Heart left ventricle (tissue), 16 donors: ENCODE data around the gene PBX3. TPM values are rescaled to one million over a fixed set of nuclear protein-coding genes. Genes with fewer than 3 reads are reported as not detected.

ENCODE experiments used
- ATAC-seq, 4 donors: fragments of 200-7000 bp; cut with Tn5 transposase; one replicate each; pipeline ENCODE4 v1.9.1; 2020 to 2022; ENCODE audit warnings: moderate library complexity in 4 of 4, mild to moderate bottlenecking in 3 of 4, moderate number of reproducible peaks in 1 of 4
- DNase-seq, 5 donors: peaks; one replicate each; pipeline ENCODE4 v3.0.0-alpha.2; 2020
- H3K27ac ChIP-seq, 12 donors: fragments of 200-600 bp; sonication (generic) in 4 of 12; one replicate each; pipeline versions ENCODE4 v1.5.0 to v1.8.0; 2016 to 2022; ENCODE audit warnings: mild to moderate bottlenecking in 2 of 12
- H3K27me3 ChIP-seq, 9 donors: fragments of 200-600 bp; sonication (generic) in 2 of 9; one replicate each; pipeline versions ENCODE4 v1.5.1 to v1.8.0; 2016 to 2022; ENCODE audit warnings: mild to moderate bottlenecking in 3 of 9
- H3K36me3 ChIP-seq, 9 donors: fragments of 200-600 bp; sonication (generic) in 2 of 9; one replicate each; pipeline versions ENCODE4 v1.5.0 to v1.8.0; 2018 to 2022; ENCODE audit warnings: mild to moderate bottlenecking in 2 of 9
- H3K4me1 ChIP-seq, 12 donors: fragments of 200-600 bp; sonication (generic) in 4 of 12; one replicate each; pipeline versions ENCODE4 v1.5.0 to v1.8.0; 2016 to 2022; ENCODE audit warnings: mild to moderate bottlenecking in 3 of 12
- H3K4me3 ChIP-seq, 12 donors: fragments of 200-600 bp; sonication (generic) in 4 of 12; one replicate each; pipeline versions ENCODE4 v1.5.0 to v1.8.0; 2017 to 2022; ENCODE audit warnings: mild to moderate bottlenecking in 9 of 12, moderate library complexity in 4 of 12
- H3K9me3 ChIP-seq, 12 donors: fragments of 200-600 bp; sonication (generic) in 4 of 12; one replicate each; pipeline versions ENCODE4 v1.5.0 to v1.8.0; 2016 to 2022; ENCODE audit warnings: mild to moderate bottlenecking in 1 of 12
- POLR2A ChIP-seq, 2 donors: fragments of 450-650 bp; IDR thresholded peaks; one replicate each; pipeline ENCODE4 v1.6.1; 2017; ENCODE audit warnings: antibody characterized with exemption in 2 of 2, mild to moderate bottlenecking in 2 of 2, moderate library complexity in 2 of 2
- WGBS, 4 donors: extraction: QIAGEN DNeasy Blood & Tissue Kit in 2 of 4; methylation state at CpG; one replicate each; pipeline versions ENCODE4 v1.1.5 to v1.1.7; 2013 to 2018; 5-methylcytosine and 5-hydroxymethylcytosine counted together
- intact Hi-C, 10 donors: fragments of 100-400 bp; cut with DNase I; formaldehyde crosslinking; loops; one replicate each; pipeline versions ENCODE4 v1.11.1 to v1.14.2; 2022
- polyA plus RNA-seq, 2 donors: library from polyadenylated mRNA; stranded (reverse); fragments of 200-250 nt; gene quantifications; one replicate each; pipeline ENCODE4 v1.2.3, GENCODE V29; 2013
- total RNA-seq, 9 donors: library from RNA; depleted of rRNA in 2 of 9; stranded (reverse); fragments of >200 nt in 2 of 9; fragmentation: NEBNext Ultra II Directional in 3 of 9; extraction: Animal tissue kit (Norgen Biotek cat#: 25700) in 3 of 9; gene quantifications; one replicate each; pipeline versions ENCODE4 v1.1.0 to v1.2.4, GENCODE V29; 2016 to 2023
- TF ChIP-seq, protein P1 (sequence below), 12 donors: fragments of 200-600 bp; sonication (generic) in 4 of 12; IDR thresholded peaks; one replicate each; pipeline versions ENCODE4 v1.5.0 to v1.8.0; 2018 to 2022; ENCODE audit warnings: antibody characterized with exemption in 12 of 12, mild to moderate bottlenecking in 5 of 12
- donor health status: ischemic (EF 13 %, LVEDD 7.1; RV severe dilation, severe dysfunction).
- donor health status: healthy with polysubstance abuse.
- donor health status: DM: no; HTN: yes; CAD: no.
- donor health status: DM: no; HTN: no; CAD: no.
- donor health status: ischemic (EF 25% LVEDD 6.9; RV normal size, moderate dysfunction).
- donor health status: ischemic (EF 25% LVEDD 5.7; RV mildly dilated, moderate dysfunction).
- donor health status: healthy.
- donor health status: DM: yes; HTN: yes; CAD: no.
- donor health status: ischemic (EF 35%, LVEDD 5.7; RV mildly dilated, moderate dysfunction).
- donor health status: nonischemic (EF 11% LVEDD 7.7; RV severe dilation, severe dysfunction).
- donor health status: DM: yes; HTN: yes; CAD: no.
- donor health status: PGD.
- donor health status: ischemic (EF 29% LVEDD 5.4; RV normal size, mild dysfunction).
- donor health status: nonischemic (EF 23%, LVEDD 6.1; RV moderate dilation, normal function).

Gene PBX3
- total and polyA plus RNA-seq, 11 donors: 14.8 to 76.1 (median 53.4) TPM

DNA sequence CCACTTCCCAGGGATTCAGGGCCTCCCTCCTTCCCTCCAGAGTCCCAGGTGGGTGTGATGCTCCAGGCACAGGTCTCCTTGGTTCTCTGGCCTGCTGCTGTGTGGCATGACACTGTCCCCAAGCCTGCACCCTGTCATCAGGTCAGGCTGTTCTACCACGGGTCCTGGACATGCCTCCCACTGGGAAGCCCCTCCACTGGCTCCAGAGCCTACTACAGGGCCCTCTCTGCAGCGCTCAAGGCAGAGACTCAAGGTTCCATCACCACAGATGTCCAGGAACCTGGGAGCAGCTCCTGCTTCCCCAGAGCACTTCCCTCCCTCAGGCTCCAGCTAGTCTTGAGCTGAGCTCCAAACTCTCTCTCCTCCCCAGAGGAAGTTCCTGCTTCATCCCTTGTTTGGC is 237.3 kb downstream of the PBX3 start:
- intact Hi-C loops: no loop called here
- DNase-seq (no peak), ATAC-seq (no peak)
- TF ChIP-seq, protein P1, sequence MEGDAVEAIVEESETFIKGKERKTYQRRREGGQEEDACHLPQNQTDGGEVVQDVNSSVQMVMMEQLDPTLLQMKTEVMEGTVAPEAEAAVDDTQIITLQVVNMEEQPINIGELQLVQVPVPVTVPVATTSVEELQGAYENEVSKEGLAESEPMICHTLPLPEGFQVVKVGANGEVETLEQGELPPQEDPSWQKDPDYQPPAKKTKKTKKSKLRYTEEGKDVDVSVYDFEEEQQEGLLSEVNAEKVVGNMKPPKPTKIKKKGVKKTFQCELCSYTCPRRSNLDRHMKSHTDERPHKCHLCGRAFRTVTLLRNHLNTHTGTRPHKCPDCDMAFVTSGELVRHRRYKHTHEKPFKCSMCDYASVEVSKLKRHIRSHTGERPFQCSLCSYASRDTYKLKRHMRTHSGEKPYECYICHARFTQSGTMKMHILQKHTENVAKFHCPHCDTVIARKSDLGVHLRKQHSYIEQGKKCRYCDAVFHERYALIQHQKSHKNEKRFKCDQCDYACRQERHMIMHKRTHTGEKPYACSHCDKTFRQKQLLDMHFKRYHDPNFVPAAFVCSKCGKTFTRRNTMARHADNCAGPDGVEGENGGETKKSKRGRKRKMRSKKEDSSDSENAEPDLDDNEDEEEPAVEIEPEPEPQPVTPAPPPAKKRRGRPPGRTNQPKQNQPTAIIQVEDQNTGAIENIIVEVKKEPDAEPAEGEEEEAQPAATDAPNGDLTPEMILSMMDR (IDR thresholded peaks at IDR 0.05): no peak
- TF ChIP-seq POLR2A (IDR thresholded peaks at IDR 0.05): no peak
- H3K9me3 ChIP-seq: peaks cover 0 to 14% (median 3%) of the 10 kb centered on the region in 12 donors
- H3K27me3 ChIP-seq: no peaks in the 10 kb centered on the region
- WGBS, 4 donors: 60 to 89% (median 83%) methylated on average over 1 to 2 of the region's 2 CpGs
- H3K27ac ChIP-seq: no peak overlapping the region
- H3K4me3 ChIP-seq: no peak overlapping the region
- no peaks in the 10 kb centered on the region for H3K36me3 ChIP-seq
- no peaks in the 10 kb centered on the region for H3K4me1 ChIP-seq

DNA sequence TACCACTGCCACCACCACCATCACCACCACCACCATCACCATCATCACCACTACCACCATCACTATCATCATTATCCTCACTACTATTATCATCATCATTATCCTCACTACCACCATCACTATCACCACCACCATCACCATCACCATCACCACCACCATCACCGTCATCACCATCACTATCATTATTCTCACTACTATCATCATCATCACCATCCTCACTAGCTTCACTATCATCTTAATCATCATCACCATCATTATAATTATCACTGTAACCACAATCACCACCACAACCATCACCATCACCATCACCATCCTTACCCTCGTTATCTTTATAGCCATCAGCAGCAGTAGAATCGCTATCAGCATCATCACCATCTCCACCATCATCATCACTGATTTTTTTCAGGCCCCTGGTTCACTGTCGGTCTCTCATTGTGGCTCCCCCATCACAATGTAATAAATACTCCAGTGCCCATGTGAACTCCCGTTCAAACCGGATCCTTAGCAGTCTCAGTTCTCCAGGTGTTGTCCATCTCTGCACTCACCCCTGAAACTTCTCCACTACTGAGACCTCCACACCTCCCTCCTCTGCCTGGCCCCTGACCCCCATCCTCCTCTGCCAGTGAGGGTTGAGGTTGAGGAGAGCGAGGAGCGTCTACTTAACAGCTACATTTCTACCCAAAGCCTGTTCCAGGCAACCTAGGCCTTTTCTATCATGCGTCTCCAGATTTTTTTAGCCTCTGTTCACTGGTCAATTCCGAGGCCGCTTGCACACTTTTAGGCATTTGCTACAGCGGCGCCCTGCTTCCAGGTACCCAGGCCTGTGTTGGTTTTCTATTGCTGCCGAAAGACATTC is 238.2 kb downstream of the PBX3 start:
- Histone ChIP-seq H3K27me3 (no peaks in the 10 kb centered on the region), H3K27ac (no peak overlapping the region), H3K36me3 (no peaks in the 10 kb centered on the region), H3K4me3 (no peak overlapping the region), H3K9me3 (peaks cover 0 to 5% (median 0%) of the 10 kb centered on the region in 12 donors), H3K4me1 (no peaks in the 10 kb centered on the region)
- ATAC-seq: no peak
- TF ChIP-seq POLR2A (IDR thresholded peaks at IDR 0.05): no peak
- TF ChIP-seq, protein P1 (IDR thresholded peaks at IDR 0.05): no peak
- 84 to 92% (median 88%) methylated on average over 14 of the region's 14 CpGs for WGBS, 4 donors
- intact Hi-C loops: loop anchor here in 1 of 10 donors (5.0 kb wide), 1 partner anchor 48 kb away; no protein-coding TSS in a partner anchor
- no peak for DNase-seq

DNA sequence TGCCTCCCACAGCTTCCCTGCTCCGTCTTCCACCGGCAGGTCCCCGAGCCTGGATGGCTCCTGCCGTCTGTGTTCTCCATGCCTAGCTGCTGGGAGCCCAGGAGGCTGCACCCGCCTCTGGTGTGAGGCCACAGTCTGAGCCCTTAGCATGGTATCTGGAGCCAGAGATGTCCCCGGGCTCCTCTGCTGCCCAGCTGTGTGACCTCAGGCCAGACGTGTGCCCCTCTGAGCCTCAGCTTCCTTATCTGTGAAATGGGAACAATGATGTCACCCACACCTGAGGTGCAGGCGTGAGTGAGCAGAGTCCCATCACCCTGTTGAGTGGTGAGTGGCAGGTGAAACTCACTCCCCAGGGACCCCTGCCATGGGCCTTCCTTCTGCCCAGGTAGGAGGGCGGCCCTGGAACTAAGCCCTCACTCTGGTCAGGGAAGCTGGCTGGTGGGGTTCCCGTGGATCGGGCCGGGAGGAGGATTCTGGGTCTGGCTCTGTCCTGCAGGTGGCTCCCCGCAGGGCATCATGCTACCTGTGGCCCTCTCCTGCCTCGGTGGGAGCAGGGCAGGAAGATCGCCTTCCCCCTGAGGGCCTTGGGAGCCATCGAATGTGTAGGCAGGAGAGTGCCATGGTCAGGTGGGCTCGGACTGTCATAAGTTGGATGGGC is 239.0 kb downstream of the PBX3 start:
- no peaks in the 10 kb centered on the region for H3K27me3 ChIP-seq
- no peaks in the 10 kb centered on the region for H3K9me3 ChIP-seq
- 79 to 86% (median 84%) methylated on average over 15 to 17 of the region's 17 CpGs for WGBS, 4 donors
- no peak for TF ChIP-seq POLR2A (IDR thresholded peaks at IDR 0.05)
- TF ChIP-seq, protein P1 (IDR thresholded peaks at IDR 0.05): no peak
- no peak overlapping the region for H3K4me3 ChIP-seq
- DNase-seq (peak in 1 of 5 donors; percentile 54), ATAC-seq (no peak)
- no peaks in the 10 kb centered on the region for H3K4me1 ChIP-seq
- no peak overlapping the region for H3K27ac ChIP-seq
- intact Hi-C loops: loop anchor here in 1 of 10 donors (5.0 kb wide), 1 partner anchor 49 kb away; no protein-coding TSS in a partner anchor
- H3K36me3 ChIP-seq: no peaks in the 10 kb centered on the region

DNA sequence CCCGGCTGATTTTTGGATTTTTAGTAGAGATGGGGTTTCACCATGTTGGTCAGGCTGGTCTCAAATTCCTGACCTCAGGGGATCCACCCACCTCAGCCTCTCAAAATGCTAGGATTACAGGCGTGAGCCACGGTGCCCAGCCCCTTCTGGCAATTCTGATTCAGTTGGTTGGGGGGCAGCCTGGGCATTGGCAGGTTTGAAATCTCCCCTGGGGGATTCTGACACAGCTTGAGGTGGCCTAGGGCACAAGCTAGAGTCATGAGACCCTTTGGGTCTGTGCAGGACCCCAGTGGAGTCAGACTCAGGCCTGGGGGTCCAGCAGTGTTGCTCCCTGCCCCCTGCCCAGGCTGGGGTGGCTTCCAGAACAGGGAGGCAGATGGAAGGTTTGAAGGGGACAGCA is 239.8 kb downstream of the PBX3 start:
- ATAC-seq (no peak), DNase-seq (no peak)
- no peaks in the 10 kb centered on the region for H3K9me3 ChIP-seq
- no peaks in the 10 kb centered on the region for H3K4me1 ChIP-seq
- no peak overlapping the region for H3K4me3 ChIP-seq
- no peaks in the 10 kb centered on the region for H3K36me3 ChIP-seq
- intact Hi-C loops: loop anchor here in 1 of 10 donors (5.0 kb wide), 1 partner anchor 50 kb away; no protein-coding TSS in a partner anchor
- TF ChIP-seq, protein P1 (IDR thresholded peaks at IDR 0.05): no peak
- no peak for TF ChIP-seq POLR2A (IDR thresholded peaks at IDR 0.05)
- H3K27ac ChIP-seq: no peak overlapping the region
- WGBS, 4 donors: 73 to 91% (median 85%) methylated on average over 1 to 3 of the region's 3 CpGs
- no peaks in the 10 kb centered on the region for H3K27me3 ChIP-seq
